IMR-90 (cell line): ENCODE measurements around the gene PALM3. TPM values are rescaled to one million over a fixed set of nuclear protein-coding genes. Genes with fewer than 3 reads are reported as not detected.

Experiments used
- BHLHE40 ChIP-seq: fragments of 150-350 bp; IDR thresholded peaks from 2 replicates; pipeline ENCODE4 v1.6.1; 2016; ENCODE audit warnings: mild to moderate bottlenecking, low read depth, low read length
- CEBPB ChIP-seq: IDR thresholded peaks from 2 replicates; pipeline ENCODE4 v1.6.1; 2012; ENCODE audit warnings: low read depth, low read length, improper control_type of control experiment
- CHD1 ChIP-seq: IDR thresholded peaks from 2 replicates; pipeline ENCODE4 v1.6.1; 2012; ENCODE audit warnings: low read depth, low read length, improper control_type of control experiment
- polyA plus RNA-seq, 3 experiments: library from polyadenylated mRNA; depleted of rRNA; stranded (reverse); fragments of >200 nt; gene quantifications; 2 replicates each; pipeline ENCODE4 v1.2.3, GENCODE V29; 2012; ENCODE audit warnings: low replicate concordance in 1 of 3
- total RNA-seq: library from RNA; depleted of rRNA; stranded (reverse); fragments of >200 nt; gene quantifications from 2 replicates; pipeline ENCODE4 v1.2.3, GENCODE V29; 2012
- TF ChIP-seq, protein P1 (sequence below): fragments of 150-350 bp; IDR thresholded peaks from 2 replicates; pipeline ENCODE4 v1.6.1; 2016; ENCODE audit warnings: low read depth, mild to moderate bottlenecking, low read length, moderate library complexity, borderline replicate concordance

Gene PALM3
- total and polyA plus RNA-seq, 2 of the 4 experiments (the other 2 are of a cell fraction), result 0.18 to 0.84 TPM

DNA sequence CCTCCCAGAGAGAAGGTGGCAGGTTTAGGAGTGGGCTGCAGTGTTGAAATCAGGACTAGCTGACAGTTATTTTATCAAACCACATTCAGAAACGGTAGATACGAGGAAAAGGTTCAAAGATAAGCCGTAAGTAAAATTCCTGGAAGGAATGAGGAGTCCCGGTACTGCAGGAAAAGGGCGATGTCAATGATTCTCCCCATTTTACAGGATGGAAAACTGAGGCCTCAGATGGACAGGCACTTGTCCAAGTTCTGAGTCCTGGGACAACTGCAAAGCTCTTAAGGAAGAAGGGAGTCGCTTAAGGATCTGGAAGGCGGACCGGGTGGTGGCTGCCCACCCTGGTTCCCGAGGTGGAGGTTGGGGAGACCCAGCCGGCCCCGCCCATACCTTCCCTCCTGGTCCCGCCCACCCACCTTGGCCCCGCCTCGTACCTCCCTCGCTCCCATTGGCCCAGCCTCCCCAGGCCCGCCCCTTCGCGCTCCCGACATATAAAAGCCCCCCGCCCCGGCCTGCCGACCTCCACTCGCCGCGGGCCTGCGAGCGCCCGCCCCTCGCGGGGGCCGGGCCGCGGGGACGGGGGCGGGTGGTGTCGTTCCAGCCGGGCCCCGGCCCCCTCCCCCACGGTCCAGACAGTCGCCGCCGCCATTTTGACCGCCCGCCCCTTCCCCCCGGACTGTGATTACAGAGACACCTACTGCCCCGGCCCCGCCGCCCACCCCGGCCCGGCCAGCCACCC is 56.4 kb downstream of the PALM3 start (continued):
- TF ChIP-seq CHD1 (no peak), CEBPB (no peak), BHLHE40 (no peak)
- TF ChIP-seq, protein P1, sequence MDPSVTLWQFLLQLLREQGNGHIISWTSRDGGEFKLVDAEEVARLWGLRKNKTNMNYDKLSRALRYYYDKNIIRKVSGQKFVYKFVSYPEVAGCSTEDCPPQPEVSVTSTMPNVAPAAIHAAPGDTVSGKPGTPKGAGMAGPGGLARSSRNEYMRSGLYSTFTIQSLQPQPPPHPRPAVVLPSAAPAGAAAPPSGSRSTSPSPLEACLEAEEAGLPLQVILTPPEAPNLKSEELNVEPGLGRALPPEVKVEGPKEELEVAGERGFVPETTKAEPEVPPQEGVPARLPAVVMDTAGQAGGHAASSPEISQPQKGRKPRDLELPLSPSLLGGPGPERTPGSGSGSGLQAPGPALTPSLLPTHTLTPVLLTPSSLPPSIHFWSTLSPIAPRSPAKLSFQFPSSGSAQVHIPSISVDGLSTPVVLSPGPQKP, result no peak
